Psoas muscle (tissue), 8 donors: ENCODE data around the gene ARSB. TPM values are rescaled to one million over a fixed set of nuclear protein-coding genes. Genes with fewer than 3 reads are reported as not detected.

ENCODE experiments used
- ATAC-seq, 4 donors: fragments of 200-7000 bp; cut with Tn5 transposase; one replicate each; pipeline ENCODE4 v1.9.1; 2020; ENCODE audit warnings: moderate library complexity in 3 of 4, mild to moderate bottlenecking in 2 of 4
- DNase-seq, 2 donors: peaks; one replicate each; pipeline ENCODE4 v3.0.0-alpha.2; 2020
- H3K27ac ChIP-seq: fragments of 200-600 bp; one replicate; pipeline ENCODE4 v1.8.0; 2022
- H3K27me3 ChIP-seq, 3 donors: fragments of 200-600 bp in 1 of 3; one replicate each; pipeline versions ENCODE4 v1.6.1 to v1.8.0; 2013 to 2022; ENCODE audit warnings: low read length in 2 of 3, mild to moderate bottlenecking in 2 of 3, moderate library complexity in 1 of 3; ENCODE audit not compliant: insufficient read depth in 3 of 3
- H3K36me3 ChIP-seq, 2 donors: fragments of 200-600 bp in 1 of 2; one replicate each; pipeline versions ENCODE4 v1.6.1 to v1.8.0; 2013 to 2022; ENCODE audit warnings: low read depth in 1 of 2, mild to moderate bottlenecking in 1 of 2, moderate library complexity in 1 of 2; ENCODE audit not compliant: insufficient read depth in 1 of 2
- H3K4me1 ChIP-seq: fragments of 200-600 bp; one replicate; pipeline ENCODE4 v1.8.0; 2022
- H3K4me3 ChIP-seq: fragments of 200-600 bp; one replicate; pipeline ENCODE4 v1.8.0; 2022; ENCODE audit warnings: mild to moderate bottlenecking
- H3K9me3 ChIP-seq: fragments of 200-600 bp; one replicate; pipeline ENCODE4 v1.8.0; 2022
- WGBS, 3 donors: extraction: QIAGEN DNeasy Blood & Tissue Kit; methylation state at CpG; one replicate each; pipeline versions ENCODE4 v1.1.6 to v1.1.7; 2013; 5-methylcytosine and 5-hydroxymethylcytosine counted together
- intact Hi-C, 2 donors: fragments of 100-400 bp; cut with DNase I; formaldehyde crosslinking; loops; one replicate each; pipeline versions ENCODE4 v1.11.0 to v1.14.2; 2022
- polyA plus RNA-seq, 3 donors: library from polyadenylated mRNA; stranded (reverse); fragments of 200-250 nt; gene quantifications; one replicate each; pipeline ENCODE4 v1.2.3, GENCODE V29; 2013
- total RNA-seq, 4 donors: library from RNA; stranded (reverse); fragmentation: NEBNext Ultra II Directional in 2 of 4; extraction: Animal tissue kit (Norgen Biotek cat#: 25700) in 2 of 4; gene quantifications; one replicate each; pipeline versions ENCODE4 v1.2.1 to v1.2.4, GENCODE V29; 2021 to 2023
- TF ChIP-seq, protein P1 (sequence below): fragments of 200-600 bp; IDR thresholded peaks from one replicate; pipeline ENCODE4 v1.8.0; 2022; ENCODE audit warnings: antibody characterized with exemption
- donor health status: healthy with polysubstance abuse.
- donor health status: DM: no; HTN: no; CAD: no; lungs with moderate emphysema.
- donor health status: Bipolar disorder and iron deficiency.
- donor health status: healthy.
- donor health status: DM: yes; HTN: yes; CAD: no.
- donor health status: DM: no; HTN: no; CAD: no.
- donor health status: DM: no; HTN: no; CAD: no.
- donor health status: DM: yes; HTN: yes; CAD: no.

Gene ARSB
- total and polyA plus RNA-seq, 7 donors, result 1.3 to 6.5 (median 3.6) TPM

DNA sequence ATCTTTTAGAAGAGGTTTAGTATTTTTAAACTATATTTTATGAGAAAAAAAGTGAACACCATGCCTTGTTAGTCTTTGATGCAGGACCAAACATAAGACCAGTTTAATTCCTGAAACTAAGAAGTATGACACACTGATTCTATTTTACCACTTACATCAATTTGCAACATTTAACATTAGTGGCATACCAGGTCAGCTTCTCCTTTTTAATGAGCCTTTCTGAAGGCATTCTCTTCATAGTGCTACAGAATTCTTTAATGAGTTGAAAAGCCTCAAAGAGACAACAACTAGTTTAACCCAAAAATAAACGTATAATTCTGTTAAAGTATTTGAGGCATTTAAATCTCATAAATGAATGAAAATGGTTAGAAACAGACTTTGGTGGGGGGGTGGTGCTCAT is 28.2 kb downstream of the ARSB start:
- Histone ChIP-seq H3K4me1 (no peaks in the 10 kb centered on the region), H3K27ac (no peak overlapping the region), H3K9me3 (no peaks in the 10 kb centered on the region), H3K4me3 (no peak overlapping the region), H3K36me3 (no peaks in the 10 kb centered on the region), H3K27me3 (no peaks in the 10 kb centered on the region)
- DNase-seq, result no peak
- WGBS, 3 donors, result 81 to 90% (median 88%) methylated on average over 1 of the region's 1 CpG
- TF ChIP-seq, protein P1, sequence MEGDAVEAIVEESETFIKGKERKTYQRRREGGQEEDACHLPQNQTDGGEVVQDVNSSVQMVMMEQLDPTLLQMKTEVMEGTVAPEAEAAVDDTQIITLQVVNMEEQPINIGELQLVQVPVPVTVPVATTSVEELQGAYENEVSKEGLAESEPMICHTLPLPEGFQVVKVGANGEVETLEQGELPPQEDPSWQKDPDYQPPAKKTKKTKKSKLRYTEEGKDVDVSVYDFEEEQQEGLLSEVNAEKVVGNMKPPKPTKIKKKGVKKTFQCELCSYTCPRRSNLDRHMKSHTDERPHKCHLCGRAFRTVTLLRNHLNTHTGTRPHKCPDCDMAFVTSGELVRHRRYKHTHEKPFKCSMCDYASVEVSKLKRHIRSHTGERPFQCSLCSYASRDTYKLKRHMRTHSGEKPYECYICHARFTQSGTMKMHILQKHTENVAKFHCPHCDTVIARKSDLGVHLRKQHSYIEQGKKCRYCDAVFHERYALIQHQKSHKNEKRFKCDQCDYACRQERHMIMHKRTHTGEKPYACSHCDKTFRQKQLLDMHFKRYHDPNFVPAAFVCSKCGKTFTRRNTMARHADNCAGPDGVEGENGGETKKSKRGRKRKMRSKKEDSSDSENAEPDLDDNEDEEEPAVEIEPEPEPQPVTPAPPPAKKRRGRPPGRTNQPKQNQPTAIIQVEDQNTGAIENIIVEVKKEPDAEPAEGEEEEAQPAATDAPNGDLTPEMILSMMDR, result no peak
- no peak for ATAC-seq
- intact Hi-C loops, result no loop called here

DNA sequence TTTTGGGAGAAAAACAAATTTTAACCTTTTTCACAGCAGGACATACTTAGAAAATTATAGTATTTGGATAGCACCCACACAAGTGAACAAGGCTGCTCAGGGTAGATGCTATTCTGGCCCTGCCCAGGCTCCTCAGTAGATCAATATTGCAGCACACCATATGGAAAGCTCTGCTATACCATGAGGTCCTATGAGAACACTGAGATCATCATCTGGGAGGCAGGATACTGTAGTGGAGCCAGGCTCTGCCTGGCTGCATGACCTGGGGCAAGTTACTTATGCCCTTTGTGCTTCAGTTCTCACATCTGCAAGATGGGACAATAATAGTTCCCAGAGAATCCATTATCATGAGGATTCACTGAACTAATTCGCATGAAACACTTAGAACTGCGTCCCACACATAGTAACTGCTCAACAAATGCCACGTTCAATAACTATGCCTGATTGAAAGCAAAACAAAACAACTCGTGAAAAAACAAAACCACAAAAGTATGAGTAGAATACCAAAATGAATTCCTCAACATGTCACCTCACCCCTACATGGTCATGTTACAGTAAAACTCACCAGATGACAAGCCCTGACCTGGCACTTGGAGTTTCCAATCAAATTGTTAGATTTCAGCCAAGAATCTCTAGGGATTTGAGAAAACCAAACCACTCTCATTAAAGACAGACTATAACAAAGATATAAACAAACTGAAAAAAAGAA is 31.9 kb downstream of the ARSB start:
- no peaks in the 10 kb centered on the region for H3K9me3 ChIP-seq
- TF ChIP-seq, protein P1, result no peak
- no peaks in the 10 kb centered on the region for H3K4me1 ChIP-seq
- H3K4me3 ChIP-seq, result no peak overlapping the region
- no peak for ATAC-seq
- no peak for DNase-seq
- no peaks in the 10 kb centered on the region for H3K27me3 ChIP-seq
- H3K36me3 ChIP-seq, result no peaks in the 10 kb centered on the region
- intact Hi-C loops, result no loop called here
- WGBS, 3 donors, result 79 to 90% (median 81%) methylated on average over 4 of the region's 4 CpGs
- no peak overlapping the region for H3K27ac ChIP-seq

- intact Hi-C loops, result no loop called here
- no peak overlapping the region for H3K4me3 ChIP-seq
- ATAC-seq (no peak), DNase-seq (no peak)
- H3K4me1 ChIP-seq, result no peaks in the 10 kb centered on the region
- no peaks in the 10 kb centered on the region for H3K9me3 ChIP-seq
- H3K27me3 ChIP-seq, result no peaks in the 10 kb centered on the region
- H3K36me3 ChIP-seq, result no peaks in the 10 kb centered on the region
- WGBS, 3 donors, result 55 to 73% (median 64%) methylated on average over 9 of the region's 9 CpGs
- no peak overlapping the region for H3K27ac ChIP-seq
- TF ChIP-seq, protein P1, result no peak
Measured at GRCh38 chr5:78930721-78931120, 54.4 kb downstream of the ARSB start.

DNA sequence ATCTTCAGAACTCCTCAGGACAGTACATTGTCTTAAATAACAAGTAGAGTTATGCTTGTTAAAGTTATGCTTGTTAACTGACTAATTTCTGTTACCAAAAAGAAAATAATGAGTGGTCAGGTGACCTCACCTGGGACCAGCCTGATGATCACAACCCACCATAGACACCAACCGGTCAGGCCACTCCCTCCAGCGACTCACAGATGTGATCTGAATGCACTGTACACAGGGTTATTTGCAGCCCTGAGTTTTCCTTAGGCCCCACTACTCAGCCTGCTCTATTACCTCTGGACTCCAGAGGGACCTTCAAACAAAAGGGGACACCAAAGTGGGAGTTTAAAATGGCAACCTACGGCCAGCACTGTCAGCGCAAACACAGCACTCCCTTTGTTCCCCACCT is 55.3 kb downstream of the ARSB start:
- intact Hi-C loops, result no loop called here
- H3K4me1 ChIP-seq, result no peaks in the 10 kb centered on the region
- ATAC-seq (no peak), DNase-seq (no peak)
- H3K27ac ChIP-seq, result no peak overlapping the region
- H3K4me3 ChIP-seq, result no peak overlapping the region
- no peaks in the 10 kb centered on the region for H3K27me3 ChIP-seq
- H3K36me3 ChIP-seq, result no peaks in the 10 kb centered on the region
- no peaks in the 10 kb centered on the region for H3K9me3 ChIP-seq
- TF ChIP-seq, protein P1, result no peak
- WGBS, 3 donors, result 80 to 96% (median 93%) methylated on average over 4 of the region's 4 CpGs
